SK-N-SH (cell line): ENCODE results near the gene IGSF9B. TPM values are rescaled to one million over a fixed set of nuclear protein-coding genes. Genes with fewer than 3 reads are reported as not detected.

Experiments
- CTCF ChIA-PET: fragments of 300-600, 350-600 bp; formaldehyde crosslinking; extraction: SDS; loops from one replicate; lab custom pipeline; 2021; lab: Yijun Ruan, JAX
- POLR2A ChIA-PET: fragments of 350-600 bp; sonication (Branson Sonifier 250); formaldehyde crosslinking; extraction: SDS; loops from one replicate; lab custom pipeline; 2020; ENCODE audit warnings: antibody characterized with exemption, inconsistent platforms; lab: Yijun Ruan, JAX
- DNase-seq: peaks from one replicate; pipeline ENCODE4 v3.0.0; 2012
- H2AFZ ChIP-seq: fragments of 200-600 bp; sonication (generic); 2 replicates; pipeline ENCODE4 v1.8.1; 2016; ENCODE audit warnings: antibody characterized with exemption, mild to moderate bottlenecking, low read depth
- H3F3A ChIP-seq: fragments of 200-600 bp; sonication (generic); replicated peaks from 2 replicates; pipeline ENCODE3; 2016; ENCODE audit warnings: antibody characterized with exemption, mild to moderate bottlenecking; ENCODE audit not compliant: insufficient read depth
- H3K27ac ChIP-seq, 2 experiments: fragments of 200-500 bp in 1 of 2; fragments of 200-600 bp in 1 of 2; sonication (Bioruptor generic) in 1 of 2; sonication (generic), shearing (Covaris generic) in 1 of 2; 2 replicates each; pipeline versions ENCODE4 v1.5.1 to v1.6.1; 2014 to 2016; ENCODE audit warnings: low read depth in 2 of 2, inconsistent platforms in 1 of 2, low read length in 1 of 2, mild to moderate bottlenecking in 1 of 2, mixed read lengths in 1 of 2
- H3K27me3 ChIP-seq: fragments of 200-600 bp; sonication (generic), shearing (Covaris generic); 2 replicates; pipeline ENCODE4 v1.6.1; 2016; ENCODE audit warnings: mixed run types; ENCODE audit not compliant: insufficient read depth
- H3K36me3 ChIP-seq, 2 experiments: fragments of 200-500 bp in 1 of 2; fragments of 200-600 bp in 1 of 2; sonication (Bioruptor generic) in 1 of 2; sonication (generic) in 1 of 2; replicated peaks in 1 of 2; 2 replicates each; pipeline versions ENCODE3 to v1.5.1; 2014 to 2016; ENCODE audit warnings: low read length in 1 of 2, mild to moderate bottlenecking in 1 of 2; ENCODE audit not compliant: insufficient read depth in 2 of 2, control insufficient read depth in 1 of 2
- H3K4me1 ChIP-seq, 2 experiments: fragments of 200-500 bp in 1 of 2; fragments of 200-600 bp in 1 of 2; sonication (Bioruptor generic) in 1 of 2; sonication (generic), shearing (Covaris generic) in 1 of 2; 2 replicates each; pipeline versions ENCODE4 v1.5.1 to v1.6.1; 2014 to 2016; ENCODE audit warnings: low read depth in 1 of 2, low read length in 1 of 2, mixed run types in 1 of 2; ENCODE audit not compliant: insufficient read depth in 2 of 2, control insufficient read depth in 1 of 2
- H3K4me2 ChIP-seq: fragments of 200-600 bp; sonication (generic), shearing (Covaris generic); 2 replicates; pipeline ENCODE4 v1.6.1; 2017; ENCODE audit warnings: mixed run types
- H3K4me3 ChIP-seq, 2 experiments: fragments of 200-500 bp in 1 of 2; fragments of 200-600 bp in 1 of 2; sonication (Bioruptor generic) in 1 of 2; sonication (generic), shearing (Covaris generic) in 1 of 2; 2 replicates each; pipeline versions ENCODE4 v1.5.1 to v1.8.1; 2014 to 2016; ENCODE audit warnings: low read depth in 2 of 2, inconsistent platforms in 1 of 2, low read length in 1 of 2, mild to moderate bottlenecking in 1 of 2, mixed read lengths in 1 of 2, moderate library complexity in 1 of 2
- H3K79me2 ChIP-seq: fragments of 200-600 bp; sonication (generic); 2 replicates; pipeline ENCODE4 v1.8.1; 2017; ENCODE audit warnings: mild to moderate bottlenecking; ENCODE audit not compliant: insufficient read depth
- H3K9ac ChIP-seq: fragments of 200-600 bp; sonication (generic); 2 replicates; pipeline ENCODE4 v1.6.1; 2017; ENCODE audit warnings: mixed run types
- H3K9me2 ChIP-seq: fragments of 200-600 bp; sonication (generic); 2 replicates; pipeline ENCODE4 v1.6.1; 2017; ENCODE audit warnings: mixed run types
- H3K9me3 ChIP-seq: fragments of 200-600 bp; sonication (generic); 2 replicates; pipeline ENCODE4 v1.6.1; 2017; ENCODE audit warnings: mixed run types, mild to moderate bottlenecking, moderate library complexity
- H4K20me1 ChIP-seq: fragments of 200-600 bp; sonication (generic); 2 replicates; pipeline ENCODE4 v1.6.1; 2017; ENCODE audit warnings: mild to moderate bottlenecking, mixed run types; ENCODE audit not compliant: insufficient read depth
- FOSL2 ChIP-seq: IDR thresholded peaks from 2 replicates; pipeline ENCODE4 v1.4.0; 2012; ENCODE audit warnings: low read depth, mild to moderate bottlenecking, moderate library complexity, borderline replicate concordance
- FOXM1 ChIP-seq: IDR thresholded peaks from 2 replicates; pipeline ENCODE4 v1.4.0; 2012; ENCODE audit warnings: low read depth, mild to moderate bottlenecking
- JUND ChIP-seq: IDR thresholded peaks from 2 replicates; pipeline ENCODE4 v1.4.0; 2012
- POLR2AphosphoS5 ChIP-seq: IDR thresholded peaks from 2 replicates; pipeline ENCODE4 v1.6.1; 2012; ENCODE audit warnings: low read depth, low read length
- RXRA ChIP-seq: IDR thresholded peaks from 2 replicates; pipeline ENCODE4 v1.4.0; 2012; ENCODE audit warnings: low read depth, mild to moderate bottlenecking, borderline replicate concordance
- SMC3 ChIP-seq: IDR thresholded peaks from 2 replicates; pipeline ENCODE4 v1.6.1; 2012; ENCODE audit warnings: low read depth, low read length, improper control_type of control experiment
- TAF1 ChIP-seq: IDR thresholded peaks from 2 replicates; pipeline ENCODE4 v1.6.1; 2012; ENCODE audit warnings: low read depth, mild to moderate bottlenecking, low read length, moderate library complexity, borderline replicate concordance
- WGBS: methylation state at CpG from one replicate; pipeline ENCODE4 v1.1.6; 2017; ENCODE audit warnings: low lambda C conversion rate; 5-methylcytosine and 5-hydroxymethylcytosine counted together
- polyA plus RNA-seq, 3 experiments: library from polyadenylated mRNA; depleted of rRNA; stranded (reverse); fragments of >200 nt; gene quantifications; 2 replicates each; pipeline ENCODE4 v1.2.3, GENCODE V29; 2012
- TF ChIP-seq, protein P1 (sequence below): IDR thresholded peaks from 2 replicates; pipeline ENCODE4 v1.4.0; 2012; ENCODE audit warnings: low read depth, borderline replicate concordance
- TF ChIP-seq, protein P2 (sequence below): fragments of 150-350 bp; IDR thresholded peaks from 2 replicates; pipeline ENCODE4 v1.6.1; 2017; ENCODE audit warnings: antibody characterized with exemption, low read length, low read depth, borderline replicate concordance
- TF ChIP-seq, protein P3 (sequence below): fragments of 200-600 bp; sonication (generic); IDR thresholded peaks from 2 replicates; pipeline ENCODE4 v1.6.1; 2017; ENCODE audit warnings: antibody characterized with exemption, mild to moderate bottlenecking, moderate library complexity
- TF ChIP-seq, protein P4 (sequence below): IDR thresholded peaks from 2 replicates; pipeline ENCODE4 v1.6.1; 2012; ENCODE audit warnings: mild to moderate bottlenecking, low read depth, low read length, moderate library complexity
- TF ChIP-seq, protein P5 (sequence below): IDR thresholded peaks from 2 replicates; pipeline ENCODE4 v1.4.0; 2012; ENCODE audit warnings: low read depth

Gene IGSF9B
- polyA plus RNA-seq, 1 of the 3 experiments (the other 2 are of a cell fraction), result 0.41 TPM

DNA sequence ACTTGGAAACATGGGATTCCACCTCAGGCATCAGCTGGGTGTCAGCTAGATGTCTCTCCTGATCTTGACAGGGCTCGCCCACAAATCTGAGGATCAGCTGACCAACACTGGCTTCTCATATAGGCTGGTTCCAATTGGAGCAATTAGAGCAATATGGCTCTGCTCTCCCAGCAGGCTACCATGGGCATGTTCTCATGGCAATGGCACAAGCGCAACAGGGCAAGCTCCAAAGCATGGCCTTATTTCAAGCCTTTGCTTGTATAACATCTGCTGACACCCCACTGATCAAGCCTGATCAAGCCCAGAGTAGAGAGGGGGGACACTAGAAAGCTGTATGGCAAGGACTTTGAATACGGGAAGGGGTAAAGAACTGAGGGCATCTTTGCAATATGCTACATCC is 70.7 kb downstream of the IGSF9B start:
- POLR2A ChIA-PET, result no interaction called here
- Histone ChIP-seq H2AFZ (no peak overlapping the region), H3K27me3 (no peaks in the 10 kb centered on the region), H4K20me1 (no peaks in the 10 kb centered on the region), H3F3A (no peaks in the 10 kb centered on the region), H3K9me2 (no peaks in the 10 kb centered on the region), H3K9me3 (no peaks in the 10 kb centered on the region), H3K36me3 (no peaks in the 10 kb centered on the region), H3K4me1 (no peaks in the 10 kb centered on the region), H3K9ac (no peak overlapping the region), H3K27ac (no peak overlapping the region), H3K4me2 (no peak overlapping the region), H3K4me3 (no peak overlapping the region), H3K79me2 (no peaks in the 10 kb centered on the region)
- WGBS, result 6% methylated on average over 3 of the region's 3 CpGs
- no peak for DNase-seq
- TF ChIP-seq JUND, result no peak
- TF ChIP-seq RXRA, result no peak
- TF ChIP-seq TAF1, result no peak
- TF ChIP-seq, protein P1, sequence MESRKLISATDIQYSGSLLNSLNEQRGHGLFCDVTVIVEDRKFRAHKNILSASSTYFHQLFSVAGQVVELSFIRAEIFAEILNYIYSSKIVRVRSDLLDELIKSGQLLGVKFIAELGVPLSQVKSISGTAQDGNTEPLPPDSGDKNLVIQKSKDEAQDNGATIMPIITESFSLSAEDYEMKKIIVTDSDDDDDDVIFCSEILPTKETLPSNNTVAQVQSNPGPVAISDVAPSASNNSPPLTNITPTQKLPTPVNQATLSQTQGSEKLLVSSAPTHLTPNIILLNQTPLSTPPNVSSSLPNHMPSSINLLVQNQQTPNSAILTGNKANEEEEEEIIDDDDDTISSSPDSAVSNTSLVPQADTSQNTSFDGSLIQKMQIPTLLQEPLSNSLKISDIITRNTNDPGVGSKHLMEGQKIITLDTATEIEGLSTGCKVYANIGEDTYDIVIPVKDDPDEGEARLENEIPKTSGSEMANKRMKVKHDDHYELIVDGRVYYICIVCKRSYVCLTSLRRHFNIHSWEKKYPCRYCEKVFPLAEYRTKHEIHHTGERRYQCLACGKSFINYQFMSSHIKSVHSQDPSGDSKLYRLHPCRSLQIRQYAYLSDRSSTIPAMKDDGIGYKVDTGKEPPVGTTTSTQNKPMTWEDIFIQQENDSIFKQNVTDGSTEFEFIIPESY, result no peak
- TF ChIP-seq, protein P2, sequence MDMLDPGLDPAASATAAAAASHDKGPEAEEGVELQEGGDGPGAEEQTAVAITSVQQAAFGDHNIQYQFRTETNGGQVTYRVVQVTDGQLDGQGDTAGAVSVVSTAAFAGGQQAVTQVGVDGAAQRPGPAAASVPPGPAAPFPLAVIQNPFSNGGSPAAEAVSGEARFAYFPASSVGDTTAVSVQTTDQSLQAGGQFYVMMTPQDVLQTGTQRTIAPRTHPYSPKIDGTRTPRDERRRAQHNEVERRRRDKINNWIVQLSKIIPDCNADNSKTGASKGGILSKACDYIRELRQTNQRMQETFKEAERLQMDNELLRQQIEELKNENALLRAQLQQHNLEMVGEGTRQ, result no peak
- no peak for TF ChIP-seq FOXM1
- TF ChIP-seq FOSL2, result no peak
- TF ChIP-seq POLR2AphosphoS5, result no peak
- no peak for TF ChIP-seq SMC3
- TF ChIP-seq, protein P3, sequence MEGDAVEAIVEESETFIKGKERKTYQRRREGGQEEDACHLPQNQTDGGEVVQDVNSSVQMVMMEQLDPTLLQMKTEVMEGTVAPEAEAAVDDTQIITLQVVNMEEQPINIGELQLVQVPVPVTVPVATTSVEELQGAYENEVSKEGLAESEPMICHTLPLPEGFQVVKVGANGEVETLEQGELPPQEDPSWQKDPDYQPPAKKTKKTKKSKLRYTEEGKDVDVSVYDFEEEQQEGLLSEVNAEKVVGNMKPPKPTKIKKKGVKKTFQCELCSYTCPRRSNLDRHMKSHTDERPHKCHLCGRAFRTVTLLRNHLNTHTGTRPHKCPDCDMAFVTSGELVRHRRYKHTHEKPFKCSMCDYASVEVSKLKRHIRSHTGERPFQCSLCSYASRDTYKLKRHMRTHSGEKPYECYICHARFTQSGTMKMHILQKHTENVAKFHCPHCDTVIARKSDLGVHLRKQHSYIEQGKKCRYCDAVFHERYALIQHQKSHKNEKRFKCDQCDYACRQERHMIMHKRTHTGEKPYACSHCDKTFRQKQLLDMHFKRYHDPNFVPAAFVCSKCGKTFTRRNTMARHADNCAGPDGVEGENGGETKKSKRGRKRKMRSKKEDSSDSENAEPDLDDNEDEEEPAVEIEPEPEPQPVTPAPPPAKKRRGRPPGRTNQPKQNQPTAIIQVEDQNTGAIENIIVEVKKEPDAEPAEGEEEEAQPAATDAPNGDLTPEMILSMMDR, result no peak
- TF ChIP-seq, protein P4, sequence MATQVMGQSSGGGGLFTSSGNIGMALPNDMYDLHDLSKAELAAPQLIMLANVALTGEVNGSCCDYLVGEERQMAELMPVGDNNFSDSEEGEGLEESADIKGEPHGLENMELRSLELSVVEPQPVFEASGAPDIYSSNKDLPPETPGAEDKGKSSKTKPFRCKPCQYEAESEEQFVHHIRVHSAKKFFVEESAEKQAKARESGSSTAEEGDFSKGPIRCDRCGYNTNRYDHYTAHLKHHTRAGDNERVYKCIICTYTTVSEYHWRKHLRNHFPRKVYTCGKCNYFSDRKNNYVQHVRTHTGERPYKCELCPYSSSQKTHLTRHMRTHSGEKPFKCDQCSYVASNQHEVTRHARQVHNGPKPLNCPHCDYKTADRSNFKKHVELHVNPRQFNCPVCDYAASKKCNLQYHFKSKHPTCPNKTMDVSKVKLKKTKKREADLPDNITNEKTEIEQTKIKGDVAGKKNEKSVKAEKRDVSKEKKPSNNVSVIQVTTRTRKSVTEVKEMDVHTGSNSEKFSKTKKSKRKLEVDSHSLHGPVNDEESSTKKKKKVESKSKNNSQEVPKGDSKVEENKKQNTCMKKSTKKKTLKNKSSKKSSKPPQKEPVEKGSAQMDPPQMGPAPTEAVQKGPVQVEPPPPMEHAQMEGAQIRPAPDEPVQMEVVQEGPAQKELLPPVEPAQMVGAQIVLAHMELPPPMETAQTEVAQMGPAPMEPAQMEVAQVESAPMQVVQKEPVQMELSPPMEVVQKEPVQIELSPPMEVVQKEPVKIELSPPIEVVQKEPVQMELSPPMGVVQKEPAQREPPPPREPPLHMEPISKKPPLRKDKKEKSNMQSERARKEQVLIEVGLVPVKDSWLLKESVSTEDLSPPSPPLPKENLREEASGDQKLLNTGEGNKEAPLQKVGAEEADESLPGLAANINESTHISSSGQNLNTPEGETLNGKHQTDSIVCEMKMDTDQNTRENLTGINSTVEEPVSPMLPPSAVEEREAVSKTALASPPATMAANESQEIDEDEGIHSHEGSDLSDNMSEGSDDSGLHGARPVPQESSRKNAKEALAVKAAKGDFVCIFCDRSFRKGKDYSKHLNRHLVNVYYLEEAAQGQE, result no peak
- TF ChIP-seq, protein P5, sequence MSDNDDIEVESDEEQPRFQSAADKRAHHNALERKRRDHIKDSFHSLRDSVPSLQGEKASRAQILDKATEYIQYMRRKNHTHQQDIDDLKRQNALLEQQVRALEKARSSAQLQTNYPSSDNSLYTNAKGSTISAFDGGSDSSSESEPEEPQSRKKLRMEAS, result no peak
- CTCF ChIA-PET, result no interaction called here
